ENCODE results near the gene UTP14A.
A peak's percentile ranks its signal among the peaks of the same experiment; 100 is the strongest.
"Not testable (repeated sequence)": the region's sequence is repeated elsewhere in the genome, so short reads cannot be mapped to it uniquely, and the experiment has no call there.

Gene UTP14A, protein sequence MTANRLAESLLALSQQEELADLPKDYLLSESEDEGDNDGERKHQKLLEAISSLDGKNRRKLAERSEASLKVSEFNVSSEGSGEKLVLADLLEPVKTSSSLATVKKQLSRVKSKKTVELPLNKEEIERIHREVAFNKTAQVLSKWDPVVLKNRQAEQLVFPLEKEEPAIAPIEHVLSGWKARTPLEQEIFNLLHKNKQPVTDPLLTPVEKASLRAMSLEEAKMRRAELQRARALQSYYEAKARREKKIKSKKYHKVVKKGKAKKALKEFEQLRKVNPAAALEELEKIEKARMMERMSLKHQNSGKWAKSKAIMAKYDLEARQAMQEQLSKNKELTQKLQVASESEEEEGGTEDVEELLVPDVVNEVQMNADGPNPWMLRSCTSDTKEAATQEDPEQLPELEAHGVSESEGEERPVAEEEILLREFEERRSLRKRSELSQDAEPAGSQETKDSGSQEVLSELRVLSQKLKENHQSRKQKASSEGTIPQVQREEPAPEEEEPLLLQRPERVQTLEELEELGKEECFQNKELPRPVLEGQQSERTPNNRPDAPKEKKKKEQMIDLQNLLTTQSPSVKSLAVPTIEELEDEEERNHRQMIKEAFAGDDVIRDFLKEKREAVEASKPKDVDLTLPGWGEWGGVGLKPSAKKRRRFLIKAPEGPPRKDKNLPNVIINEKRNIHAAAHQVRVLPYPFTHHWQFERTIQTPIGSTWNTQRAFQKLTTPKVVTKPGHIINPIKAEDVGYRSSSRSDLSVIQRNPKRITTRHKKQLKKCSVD

DNA sequence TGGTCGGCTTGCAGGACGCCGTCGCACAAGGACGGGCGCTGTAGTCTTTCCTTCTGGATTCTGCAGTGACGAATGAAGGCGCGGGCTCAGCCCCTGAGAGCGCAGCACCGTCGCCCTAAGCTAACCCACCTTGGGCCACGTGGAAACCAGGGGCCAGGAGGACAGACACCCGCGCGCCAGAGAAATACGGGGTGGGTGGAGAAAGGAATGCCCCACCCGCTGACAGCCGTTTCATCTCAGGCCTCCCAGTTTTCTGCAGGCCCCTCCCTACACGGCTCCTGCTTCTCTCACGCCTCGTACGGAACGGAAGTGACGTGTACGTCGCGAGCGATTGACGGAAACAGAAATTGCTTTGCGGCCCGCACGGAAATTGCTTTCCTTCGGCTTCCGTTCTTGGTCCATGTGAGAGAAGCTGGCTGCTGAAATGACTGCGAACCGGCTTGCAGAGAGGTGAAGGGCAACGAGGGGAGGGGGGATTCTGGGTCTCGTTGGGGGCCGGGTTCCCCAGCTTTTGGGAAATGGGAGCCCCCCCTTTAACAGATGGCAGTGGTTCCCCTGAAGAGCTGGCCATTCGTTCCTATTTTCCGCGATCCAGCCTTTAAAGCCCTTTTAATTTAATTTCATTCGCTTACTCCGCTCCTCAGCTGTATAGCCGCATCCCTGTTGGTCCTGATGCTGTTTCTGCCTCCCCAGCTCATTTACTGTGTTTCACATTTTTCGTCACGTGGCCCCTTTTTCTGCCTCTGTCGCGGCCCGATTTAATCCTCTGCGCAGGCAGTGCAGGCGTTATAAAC is at the start of gene UTP14A:
Gene UTP14A, plus strand, starts transcription at position 378 of the 794 bp plus-strand sequence. Its CDS starts 47 bp downstream, at position 425.
- DNase-seq (ENCODE audit: low spot score) (peak; percentile 82), FAIRE-seq (peak; percentile 80)

DNA sequence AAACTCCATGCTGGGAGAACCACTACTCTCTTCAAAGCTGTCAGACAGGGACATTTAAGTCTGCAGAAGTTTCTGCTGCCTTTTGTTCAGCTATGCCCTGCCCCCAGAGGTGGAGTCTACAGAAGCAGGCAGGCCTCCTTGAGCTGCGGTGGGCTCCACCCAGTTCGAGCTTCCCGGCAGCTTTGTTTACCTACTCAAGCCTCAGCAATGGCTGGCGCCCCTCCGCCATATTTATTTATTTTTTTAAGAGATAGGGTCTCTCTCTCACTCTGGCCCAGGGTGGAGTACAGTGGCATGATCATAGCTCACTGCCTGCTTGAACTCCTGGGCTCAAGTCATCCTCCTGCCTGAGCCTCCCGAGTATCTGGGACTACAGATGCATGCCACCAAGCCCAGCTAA is 46.8 kb upstream of the UTP14A start:
- FAIRE-seq; DNase-seq (ENCODE audit: low spot score): not testable (repeated sequence)

DNA sequence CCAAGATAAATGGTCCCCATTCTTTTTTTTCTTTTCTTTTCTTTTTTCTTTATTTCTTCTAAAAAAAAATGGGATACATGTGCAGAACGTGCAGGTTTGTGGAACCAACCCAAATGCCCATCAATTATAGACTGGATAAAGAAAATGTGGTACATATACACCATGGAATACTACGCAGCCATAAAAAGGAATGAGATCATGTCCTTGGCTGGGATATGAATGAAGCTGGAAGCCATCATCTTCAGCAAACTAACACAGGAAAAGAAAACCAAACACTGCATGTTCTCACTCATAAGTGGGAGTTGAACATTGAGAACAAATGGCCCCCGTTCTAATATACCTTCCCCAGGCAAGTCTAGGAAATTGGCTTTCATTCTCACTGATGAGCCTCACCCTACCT is 39.6 kb upstream of the UTP14A start:
- not testable (repeated sequence) for DNase-seq (ENCODE audit: low spot score); FAIRE-seq

DNA sequence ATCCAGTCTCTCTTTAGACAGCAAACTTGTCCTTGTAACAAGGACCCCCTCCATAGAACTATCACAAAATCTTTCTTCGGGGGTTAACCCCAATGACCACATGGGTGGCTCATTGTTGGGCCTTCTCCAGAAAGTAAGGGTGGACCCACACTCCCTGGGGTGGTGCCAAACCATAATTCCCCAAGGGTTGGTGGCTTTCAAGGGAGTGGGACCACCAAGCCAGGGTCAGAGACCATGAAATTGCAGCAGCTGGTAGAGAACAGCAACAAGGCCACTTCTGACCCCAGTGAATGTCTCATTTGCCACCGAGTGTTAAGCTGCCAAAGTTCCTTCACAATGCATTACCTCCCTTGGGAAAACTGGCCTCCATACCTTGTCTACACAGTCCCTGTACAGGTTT is 33.4 kb upstream of the UTP14A start:
- FAIRE-seq, result no peak
- no peak for DNase-seq (ENCODE audit: low spot score)

DNA sequence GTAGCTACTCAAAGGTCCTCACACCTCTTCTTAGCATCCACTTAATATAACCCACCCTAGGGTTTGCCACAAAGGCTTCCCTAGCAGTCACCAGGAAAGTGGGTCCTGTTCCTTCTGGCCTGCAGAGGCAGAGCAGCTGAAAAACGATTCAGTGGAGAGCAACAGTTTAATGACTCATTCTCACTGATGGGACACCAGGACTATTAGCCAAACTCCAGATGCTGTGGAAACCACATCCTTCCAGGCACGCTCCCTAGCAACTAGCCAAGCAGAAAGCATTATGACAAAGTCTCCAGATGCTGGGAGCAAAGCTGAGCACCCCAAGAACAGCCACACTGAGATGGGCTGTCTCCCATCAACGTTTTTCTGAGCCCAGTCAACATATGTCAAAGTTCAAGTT is 30.3 kb upstream of the UTP14A start:
- DNase-seq (ENCODE audit: low spot score) (peak; percentile 61), FAIRE-seq (peak; percentile 49)

DNA sequence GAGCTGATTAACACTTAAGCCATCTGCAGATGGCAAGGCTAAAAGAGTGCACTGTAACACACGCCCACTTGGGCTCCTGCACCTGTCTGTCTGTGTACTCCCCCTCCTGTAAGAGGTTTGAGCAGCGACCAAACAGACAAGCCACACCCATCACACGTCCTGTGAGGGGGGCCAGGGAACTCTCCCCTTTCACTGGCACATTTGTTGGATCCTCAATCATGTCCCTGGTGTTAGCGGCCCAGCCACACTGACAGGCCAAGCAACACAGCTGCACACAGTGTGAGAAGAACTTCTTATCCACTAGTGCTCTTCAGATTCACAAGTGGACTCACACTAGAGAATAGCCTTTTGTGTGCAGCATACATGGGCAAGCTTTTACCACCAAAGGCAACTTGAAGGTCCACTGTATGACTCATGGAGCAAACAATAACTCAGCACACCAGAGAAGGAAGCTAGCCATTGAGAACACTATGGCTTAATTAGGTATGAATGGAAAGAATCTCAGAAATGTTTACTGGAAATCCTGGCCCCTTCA is 29.1 kb upstream of the UTP14A start:
- DNase-seq (ENCODE audit: low spot score) (peak; percentile 32), FAIRE-seq (no peak)

DNA sequence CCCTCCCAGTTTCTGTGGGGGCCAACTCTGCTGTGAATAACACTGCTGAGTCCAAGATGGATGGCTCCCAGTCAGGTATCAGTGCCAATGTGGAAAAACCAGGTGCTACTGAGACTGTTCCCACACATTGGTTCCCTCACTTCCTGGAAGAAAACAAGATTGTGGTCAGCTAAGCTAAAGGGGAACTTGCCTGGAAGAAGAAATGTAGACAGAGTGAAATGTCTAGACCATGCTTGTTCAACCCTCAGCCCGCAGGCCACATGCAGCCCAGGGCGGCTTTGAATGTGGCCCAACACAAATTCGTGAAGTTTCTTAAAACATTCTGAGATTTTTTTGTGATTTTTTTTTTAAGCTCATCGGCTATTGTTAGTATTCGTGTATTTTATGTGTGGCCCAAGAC is 28.6 kb upstream of the UTP14A start:
- DNase-seq (ENCODE audit: low spot score) (no peak), FAIRE-seq (no peak)

DNA sequence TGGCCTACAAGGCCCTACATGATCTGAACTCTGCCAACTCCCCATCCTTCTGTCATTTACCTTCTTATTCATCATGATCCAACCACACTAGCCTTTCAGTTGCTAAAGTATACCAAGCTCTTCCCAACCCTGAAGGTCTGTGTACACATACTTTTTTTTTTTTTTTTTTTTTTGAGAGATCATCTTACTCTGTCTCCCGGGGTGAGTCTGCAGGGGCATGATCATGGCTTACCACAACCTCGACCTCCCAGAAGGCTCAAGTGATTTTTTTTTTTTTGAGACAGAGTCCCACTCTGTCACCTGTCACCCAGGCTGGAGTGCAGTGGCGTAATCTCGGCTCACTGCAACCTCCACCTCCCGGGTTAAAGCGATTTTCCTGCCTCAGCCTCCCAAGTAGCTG is 5.9 kb upstream of the UTP14A start:
- no peak for DNase-seq (ENCODE audit: low spot score)
- FAIRE-seq, result no peak

DNA sequence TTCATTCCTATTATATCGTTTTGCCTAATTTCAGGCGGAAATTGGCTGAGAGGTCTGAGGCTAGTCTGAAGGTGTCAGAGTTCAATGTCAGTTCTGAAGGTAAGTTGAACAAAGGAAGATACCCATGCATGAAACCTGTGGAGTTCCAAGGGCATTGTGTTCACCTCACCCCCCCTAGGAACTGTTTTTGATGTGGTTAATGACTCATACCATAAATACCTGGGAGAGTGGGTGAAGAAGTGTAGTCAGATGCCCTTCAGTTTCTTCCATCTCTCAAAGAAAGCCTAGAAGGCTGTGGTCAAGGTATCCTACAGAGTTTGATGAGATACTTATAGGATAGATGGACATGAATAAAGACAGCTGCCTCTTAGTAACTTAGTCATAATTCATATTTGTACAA is 2.7 kb downstream of the UTP14A start:
- FAIRE-seq, result no peak
- no peak for DNase-seq (ENCODE audit: low spot score)

DNA sequence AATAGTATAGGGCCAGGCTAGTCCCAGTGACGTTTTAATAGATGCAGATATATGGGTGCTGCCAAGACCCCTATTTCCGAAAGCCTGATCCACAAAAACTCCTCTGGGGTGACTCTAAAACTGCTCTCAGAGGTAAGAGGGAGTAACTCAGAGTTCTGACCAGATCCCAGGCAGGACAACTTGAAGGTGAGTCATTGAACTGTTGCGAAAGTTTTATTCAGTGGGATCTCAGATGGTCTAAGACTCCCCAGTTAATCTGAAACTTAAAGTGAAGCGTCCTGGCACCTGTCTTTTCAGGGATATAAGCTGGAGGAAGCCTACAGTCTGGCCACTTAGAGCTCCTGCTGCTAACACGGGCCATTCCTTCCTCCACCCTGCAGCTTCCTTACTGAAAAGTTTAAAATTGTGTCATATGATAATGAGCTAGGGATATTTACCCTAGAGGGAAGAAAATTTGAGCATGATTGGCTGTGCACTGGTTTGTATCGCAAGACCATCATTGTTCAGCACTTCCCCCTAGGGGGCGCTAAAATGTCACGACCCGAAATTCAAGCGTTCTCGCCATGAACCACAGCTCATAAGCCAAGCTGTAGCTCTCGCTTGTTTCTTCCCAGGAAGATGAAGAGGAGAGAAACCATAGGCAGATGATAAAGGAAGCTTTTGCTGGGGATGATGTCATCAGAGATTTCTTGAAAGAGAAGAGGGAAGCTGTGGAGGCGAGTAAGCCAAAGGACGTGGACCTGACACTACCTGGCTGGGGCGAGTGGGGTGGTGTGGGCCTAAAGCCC is 19.5 kb downstream of the UTP14A start:
- FAIRE-seq (no peak), DNase-seq (ENCODE audit: low spot score) (peak; percentile 13)

DNA sequence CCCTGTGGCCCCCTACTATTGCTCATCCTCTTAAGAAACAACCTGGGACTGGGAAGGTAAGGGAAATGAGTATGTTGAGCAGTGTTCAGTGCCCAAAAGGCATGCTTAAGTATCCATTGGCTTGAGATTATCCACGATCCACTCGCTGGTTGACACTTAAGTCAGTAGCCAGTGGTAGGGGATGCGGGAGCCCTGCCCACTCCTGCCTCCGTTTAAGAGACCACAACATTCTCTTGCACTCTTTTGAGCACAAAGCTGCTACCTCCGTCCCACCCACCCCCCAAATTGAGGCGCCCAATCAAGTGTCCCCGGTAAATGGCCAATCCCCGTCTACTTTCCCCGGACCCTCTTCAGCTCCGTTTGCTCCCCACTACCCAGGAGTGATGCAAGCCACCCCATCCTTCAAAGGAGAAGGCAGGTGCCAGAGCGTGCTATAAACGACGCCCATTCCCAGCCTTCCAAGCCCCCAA is 25.0 kb downstream of the UTP14A start:
- FAIRE-seq, result no peak
- DNase-seq (ENCODE audit: low spot score), result no peak

DNA sequence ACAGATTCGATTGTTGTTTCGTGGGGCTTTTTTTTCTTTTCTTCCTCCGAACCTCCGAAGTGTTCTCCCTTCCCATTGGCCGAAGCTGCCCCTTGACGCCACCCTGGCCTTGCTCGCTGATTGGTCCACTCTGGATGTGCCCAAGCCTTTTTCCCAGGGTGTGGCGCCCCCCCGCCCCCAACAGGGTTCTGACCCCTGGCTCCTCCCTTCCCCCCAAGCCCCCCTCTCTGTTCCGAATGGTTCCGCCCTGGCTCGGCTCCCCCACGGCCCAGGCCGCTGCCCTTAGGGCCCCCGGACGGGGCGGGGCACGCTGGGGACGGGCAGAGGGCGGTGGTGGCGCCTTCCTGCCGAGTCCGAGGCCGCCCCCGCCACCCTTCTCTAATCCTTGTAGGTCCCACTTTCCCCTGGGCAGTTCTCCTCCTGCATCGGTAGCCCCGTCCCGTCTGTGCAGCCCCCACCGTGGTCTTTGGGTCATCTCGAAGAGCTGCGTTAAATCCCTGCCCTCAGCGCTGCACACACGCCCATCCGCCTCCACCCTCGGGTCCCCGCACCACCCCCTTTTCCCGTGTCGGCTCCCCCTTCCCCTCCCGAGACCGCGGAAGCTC is 25.5 kb downstream of the UTP14A start:
- DNase-seq (ENCODE audit: low spot score) (no peak), FAIRE-seq (no peak)

DNA sequence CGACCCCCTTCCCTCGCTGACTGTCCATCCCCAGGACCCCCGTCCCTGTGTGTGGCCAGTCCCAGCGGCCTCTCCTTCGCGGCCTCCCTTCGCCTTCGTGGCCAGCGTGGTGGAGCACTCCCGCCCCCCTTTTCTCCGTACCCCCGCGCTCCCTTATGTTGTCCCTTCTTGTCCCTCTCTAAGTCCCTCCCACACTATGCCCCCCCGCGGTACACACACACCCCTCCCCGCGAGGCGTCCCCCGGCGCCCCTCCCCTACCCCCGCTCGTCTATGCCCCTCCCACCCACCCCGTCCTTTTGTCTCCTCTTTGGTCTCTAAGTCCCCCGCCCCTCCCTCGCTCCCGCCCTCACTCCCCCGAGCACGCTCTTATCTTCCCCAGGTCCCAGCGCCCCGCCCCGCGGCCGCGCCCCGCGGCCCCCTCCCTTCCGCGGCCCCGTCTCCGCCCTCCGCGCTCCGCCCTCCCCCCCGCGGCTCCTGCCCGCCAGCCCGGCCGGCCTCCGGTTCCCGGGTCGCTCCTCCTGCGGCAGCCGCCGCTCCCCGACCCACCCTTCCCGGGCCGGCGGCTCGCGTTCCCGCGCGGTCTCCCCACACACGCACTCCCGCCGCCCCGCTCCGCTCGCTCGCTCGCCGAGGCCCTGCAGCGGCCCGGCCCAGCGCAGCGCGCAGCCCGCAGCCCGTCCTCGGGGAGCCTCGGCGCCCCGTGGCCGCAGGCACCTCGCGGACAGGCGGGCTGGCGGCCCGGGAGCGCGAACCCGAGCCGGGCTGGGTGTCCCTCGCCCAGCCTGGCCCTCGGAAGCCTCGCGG is 26.3 kb downstream of the UTP14A start:
- DNase-seq (ENCODE audit: low spot score) (peak; percentile 41), FAIRE-seq (no peak)

DNA sequence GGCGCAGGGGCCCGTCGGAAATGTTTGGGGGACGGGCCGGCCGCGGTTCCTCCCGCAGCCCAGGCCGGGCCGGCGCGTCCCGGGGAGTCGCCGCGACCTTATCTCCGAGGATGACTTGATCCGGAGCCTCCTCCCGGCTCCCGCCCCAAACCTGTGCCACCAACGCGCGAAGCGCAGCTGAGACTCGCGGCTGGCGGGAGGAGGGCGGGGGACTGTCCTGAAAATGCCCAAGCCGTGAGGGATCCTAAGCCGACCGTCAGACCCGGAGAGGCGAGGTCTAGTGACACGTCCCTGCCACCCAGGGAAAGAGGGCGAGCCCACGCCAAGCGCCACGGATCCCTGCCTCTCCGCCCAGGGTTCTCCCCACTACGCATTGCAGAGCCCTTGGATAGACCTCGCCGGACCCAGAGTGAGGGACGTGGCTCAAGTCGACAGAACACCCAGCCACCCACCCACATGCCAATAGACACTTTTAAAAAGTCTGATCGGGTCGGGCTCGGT is 26.9 kb downstream of the UTP14A start:
- FAIRE-seq (no peak), DNase-seq (ENCODE audit: low spot score) (no peak)

DNA sequence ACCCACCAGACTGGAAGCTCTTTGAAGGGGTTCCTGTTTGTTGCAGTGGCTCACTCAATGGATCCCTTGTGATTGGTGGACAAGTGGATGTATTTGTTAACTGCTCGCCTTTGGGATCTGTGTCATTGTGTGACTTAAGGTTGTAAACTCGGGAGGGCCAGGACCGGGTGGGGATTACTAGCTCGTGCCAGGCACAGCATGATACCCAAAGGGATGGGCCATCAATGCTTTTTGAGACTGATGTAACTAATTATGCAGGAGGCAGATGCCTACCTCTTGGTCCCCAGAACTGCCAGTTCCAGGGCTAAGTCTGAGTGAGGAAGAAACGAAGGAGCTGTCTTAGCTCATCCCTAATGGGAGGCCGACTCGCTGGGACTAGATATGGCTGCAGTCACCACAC is 27.7 kb downstream of the UTP14A start:
- no peak for DNase-seq (ENCODE audit: low spot score)
- FAIRE-seq, result no peak

DNA sequence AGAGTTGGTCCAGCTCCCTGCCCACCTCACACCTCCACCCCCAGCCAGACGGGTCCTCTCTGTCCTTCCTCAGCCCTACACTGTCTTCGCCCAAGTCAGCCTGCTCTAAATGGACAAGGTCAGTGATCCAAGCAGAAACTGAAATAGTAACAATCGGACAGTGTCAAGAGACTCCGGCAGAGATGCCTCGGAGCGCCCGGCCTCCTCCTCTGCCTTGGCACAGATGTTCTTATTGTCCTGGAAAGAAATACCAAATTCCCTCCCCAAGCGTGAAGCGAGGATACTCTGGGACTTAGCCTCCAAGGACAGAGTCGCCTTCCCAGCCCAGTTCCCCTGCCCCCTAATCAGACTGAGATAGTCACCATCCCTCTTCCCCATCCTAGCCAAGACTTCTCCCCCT is 28.5 kb downstream of the UTP14A start:
- DNase-seq (ENCODE audit: low spot score), result no peak
- no peak for FAIRE-seq

DNA sequence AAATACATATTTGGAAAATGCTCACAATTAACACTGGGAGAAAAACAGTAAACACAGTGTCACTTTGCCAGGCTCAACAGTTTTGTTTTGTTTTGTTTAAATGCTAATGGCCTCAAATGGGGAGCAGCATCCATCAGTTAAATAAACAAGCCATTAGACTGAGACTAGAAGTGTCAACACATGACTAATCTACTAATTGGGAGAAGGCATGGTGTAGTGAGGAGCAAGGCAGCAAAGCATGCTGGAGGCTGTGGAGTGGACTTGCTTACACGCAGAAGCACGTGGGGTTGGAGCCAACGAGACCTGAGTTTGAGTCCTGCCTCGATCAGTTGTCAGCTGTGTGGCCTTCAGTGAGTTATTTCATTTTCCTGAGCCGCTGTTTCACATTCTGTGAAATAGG is 29.0 kb downstream of the UTP14A start:
- DNase-seq (ENCODE audit: low spot score), result no peak
- FAIRE-seq, result no peak

DNA sequence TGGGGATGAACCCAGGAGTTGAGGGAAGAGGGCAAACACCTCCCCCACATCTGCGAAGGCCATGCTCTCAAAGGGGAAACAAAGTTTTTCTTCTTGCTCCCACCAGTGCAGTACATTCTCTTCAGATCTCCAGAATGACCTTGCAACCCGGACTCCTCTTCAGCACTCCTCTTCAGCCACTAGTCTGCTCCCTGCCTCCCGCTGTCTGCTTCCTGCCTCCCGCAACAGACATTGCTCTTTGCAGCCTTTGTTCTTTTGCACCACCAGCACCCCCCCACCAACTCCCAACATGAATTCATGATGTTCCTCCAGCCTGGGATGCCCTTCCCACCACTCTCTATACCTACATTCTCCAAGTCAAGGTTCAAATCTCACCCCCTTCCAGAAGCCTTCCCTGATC is 32.1 kb downstream of the UTP14A start:
- FAIRE-seq (no peak), DNase-seq (ENCODE audit: low spot score) (no peak)

DNA sequence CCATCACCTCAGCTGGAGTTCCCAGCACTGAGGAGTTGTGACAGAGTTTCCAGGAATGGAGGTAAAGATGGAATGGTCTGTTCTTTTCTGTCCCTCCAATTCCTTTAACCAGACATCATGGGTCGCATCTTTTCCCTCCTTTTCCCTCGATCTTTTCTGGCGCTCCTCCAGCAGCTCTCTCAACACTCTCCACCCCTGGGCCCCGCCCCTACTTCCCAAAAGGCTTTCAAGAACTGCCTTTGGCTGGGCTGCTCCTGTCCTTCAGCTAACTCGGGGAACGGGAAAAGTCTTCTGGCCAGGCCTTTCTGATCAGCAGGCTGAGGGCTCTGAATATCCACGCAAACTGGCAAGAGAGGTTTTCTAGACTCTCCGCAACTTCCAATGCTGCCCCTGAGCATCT is 34.0 kb downstream of the UTP14A start:
- DNase-seq (ENCODE audit: low spot score) (no peak), FAIRE-seq (no peak)

Data from RCC 7860 (cell line).